ENCODE data around the gene CIZ1. TPM values are rescaled to one million over a fixed set of nuclear protein-coding genes. Genes with fewer than 3 reads are reported as not detected.

CIZ1 gene
- total and polyA plus RNA-seq, 9 of the 15 experiments (the other 6 are each of a cell fraction or from before 2014, with no cell fraction given) = 6.6 to 329 (median 87.8) TPM

DNA sequence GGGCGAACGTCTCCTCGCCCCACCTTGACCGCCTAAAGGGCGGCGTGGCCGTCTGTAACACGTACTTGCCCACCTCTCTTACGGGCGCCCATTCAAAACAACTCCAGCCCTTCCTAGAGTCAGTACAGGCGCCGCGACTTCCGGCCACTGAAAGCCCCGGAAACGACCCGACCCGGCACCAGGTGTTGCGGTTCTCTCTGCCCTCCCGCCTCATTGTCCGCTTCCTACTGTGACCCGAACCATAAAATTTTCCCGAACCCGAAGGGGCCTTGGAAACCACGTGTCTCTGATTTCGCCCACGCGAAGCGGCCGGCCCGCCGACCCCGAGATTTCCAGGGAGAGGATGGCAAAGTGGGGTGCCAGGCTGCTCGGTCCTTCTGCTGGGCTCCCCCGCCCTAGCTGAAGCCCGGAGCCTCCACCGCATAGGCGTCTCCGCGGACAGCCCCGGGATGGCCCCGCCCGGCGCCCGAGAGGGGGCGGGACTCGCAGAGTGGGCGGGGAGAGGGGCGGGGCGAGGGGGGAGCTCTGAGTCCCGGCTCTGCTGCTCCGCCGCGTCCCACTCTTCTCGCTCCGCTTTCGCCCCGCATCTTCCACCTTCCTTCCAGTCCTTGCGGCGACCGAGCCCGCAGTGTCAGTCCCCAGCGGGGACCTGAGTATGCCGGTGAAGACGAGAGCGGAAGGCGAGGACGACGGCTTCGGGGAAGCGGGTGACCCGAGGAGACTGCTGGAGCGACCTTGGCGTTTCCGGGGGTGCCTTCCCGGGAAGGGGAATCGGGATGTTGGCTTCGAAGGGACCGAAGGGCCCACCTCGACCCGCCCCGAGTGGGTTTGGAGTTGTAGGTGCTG is 63.2 kb downstream of the CIZ1 start (continued):
- TF ChIP-seq UBTF (IDR thresholded peaks at IDR 0.05; ENCODE audit: borderline replicate concordance in 1 of 2, low read depth in 2 of 2, low read length in 2 of 2) (0 out of 4 replicates have a peak, but pooled peaks of 1 of the 2 experiments have one; percentile 58), ELF1 (tag; IDR thresholded peaks at IDR 0.05) (peak; percentile 86), C11orf30 (IDR thresholded peaks at IDR 0.05; ENCODE audit: low read depth) (peak; percentile 15; the same call in 1 of the 2 replicates), NCOA2 (IDR thresholded peaks at IDR 0.05; ENCODE audit: partially characterized antibody in 2 of 2) (peak in 1 of 2 experiments; percentile 97), MTA1 (IDR thresholded peaks at IDR 0.05; ENCODE audit: borderline replicate concordance) (peak; percentile 27; the same call in 1 of the 2 replicates), ATF7 (IDR thresholded peaks at IDR 0.05) (peak; percentile 34), THAP12 (CRISPR knock-in tag; IDR thresholded peaks at IDR 0.05) (no peak), FOXA1 (IDR thresholded peaks at IDR 0.05; ENCODE audit: borderline replicate concordance) (no peak), ZNF408 (CRISPR knock-in tag; IDR thresholded peaks at IDR 0.05; ENCODE audit: low read depth) (no peak)
- TF ChIP-seq, protein P1, sequence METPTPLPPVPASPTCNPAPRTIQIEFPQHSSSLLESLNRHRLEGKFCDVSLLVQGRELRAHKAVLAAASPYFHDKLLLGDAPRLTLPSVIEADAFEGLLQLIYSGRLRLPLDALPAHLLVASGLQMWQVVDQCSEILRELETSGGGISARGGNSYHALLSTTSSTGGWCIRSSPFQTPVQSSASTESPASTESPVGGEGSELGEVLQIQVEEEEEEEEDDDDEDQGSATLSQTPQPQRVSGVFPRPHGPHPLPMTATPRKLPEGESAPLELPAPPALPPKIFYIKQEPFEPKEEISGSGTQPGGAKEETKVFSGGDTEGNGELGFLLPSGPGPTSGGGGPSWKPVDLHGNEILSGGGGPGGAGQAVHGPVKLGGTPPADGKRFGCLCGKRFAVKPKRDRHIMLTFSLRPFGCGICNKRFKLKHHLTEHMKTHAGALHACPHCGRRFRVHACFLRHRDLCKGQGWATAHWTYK (CRISPR knock-in tag; IDR thresholded peaks at IDR 0.05) = 0 out of 2 replicates have a peak, but pooled peaks have one; percentile 71
- TF ChIP-seq, protein P2, sequence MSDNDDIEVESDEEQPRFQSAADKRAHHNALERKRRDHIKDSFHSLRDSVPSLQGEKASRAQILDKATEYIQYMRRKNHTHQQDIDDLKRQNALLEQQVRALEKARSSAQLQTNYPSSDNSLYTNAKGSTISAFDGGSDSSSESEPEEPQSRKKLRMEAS (CRISPR knock-in tag; IDR thresholded peaks at IDR 0.05) = peak; percentile 86
- TF ChIP-seq, protein P3, sequence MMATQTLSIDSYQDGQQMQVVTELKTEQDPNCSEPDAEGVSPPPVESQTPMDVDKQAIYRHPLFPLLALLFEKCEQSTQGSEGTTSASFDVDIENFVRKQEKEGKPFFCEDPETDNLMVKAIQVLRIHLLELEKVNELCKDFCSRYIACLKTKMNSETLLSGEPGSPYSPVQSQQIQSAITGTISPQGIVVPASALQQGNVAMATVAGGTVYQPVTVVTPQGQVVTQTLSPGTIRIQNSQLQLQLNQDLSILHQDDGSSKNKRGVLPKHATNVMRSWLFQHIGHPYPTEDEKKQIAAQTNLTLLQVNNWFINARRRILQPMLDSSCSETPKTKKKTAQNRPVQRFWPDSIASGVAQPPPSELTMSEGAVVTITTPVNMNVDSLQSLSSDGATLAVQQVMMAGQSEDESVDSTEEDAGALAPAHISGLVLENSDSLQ (IDR thresholded peaks at IDR 0.05) = no peak; the same call in 1 of the 2 replicates
- TF ChIP-seq, protein P4, sequence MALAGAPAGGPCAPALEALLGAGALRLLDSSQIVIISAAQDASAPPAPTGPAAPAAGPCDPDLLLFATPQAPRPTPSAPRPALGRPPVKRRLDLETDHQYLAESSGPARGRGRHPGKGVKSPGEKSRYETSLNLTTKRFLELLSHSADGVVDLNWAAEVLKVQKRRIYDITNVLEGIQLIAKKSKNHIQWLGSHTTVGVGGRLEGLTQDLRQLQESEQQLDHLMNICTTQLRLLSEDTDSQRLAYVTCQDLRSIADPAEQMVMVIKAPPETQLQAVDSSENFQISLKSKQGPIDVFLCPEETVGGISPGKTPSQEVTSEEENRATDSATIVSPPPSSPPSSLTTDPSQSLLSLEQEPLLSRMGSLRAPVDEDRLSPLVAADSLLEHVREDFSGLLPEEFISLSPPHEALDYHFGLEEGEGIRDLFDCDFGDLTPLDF (CRISPR knock-in tag; IDR thresholded peaks at IDR 0.05) = peak; percentile 45; the same call in 1 of the 2 replicates
- TF ChIP-seq, protein P5, sequence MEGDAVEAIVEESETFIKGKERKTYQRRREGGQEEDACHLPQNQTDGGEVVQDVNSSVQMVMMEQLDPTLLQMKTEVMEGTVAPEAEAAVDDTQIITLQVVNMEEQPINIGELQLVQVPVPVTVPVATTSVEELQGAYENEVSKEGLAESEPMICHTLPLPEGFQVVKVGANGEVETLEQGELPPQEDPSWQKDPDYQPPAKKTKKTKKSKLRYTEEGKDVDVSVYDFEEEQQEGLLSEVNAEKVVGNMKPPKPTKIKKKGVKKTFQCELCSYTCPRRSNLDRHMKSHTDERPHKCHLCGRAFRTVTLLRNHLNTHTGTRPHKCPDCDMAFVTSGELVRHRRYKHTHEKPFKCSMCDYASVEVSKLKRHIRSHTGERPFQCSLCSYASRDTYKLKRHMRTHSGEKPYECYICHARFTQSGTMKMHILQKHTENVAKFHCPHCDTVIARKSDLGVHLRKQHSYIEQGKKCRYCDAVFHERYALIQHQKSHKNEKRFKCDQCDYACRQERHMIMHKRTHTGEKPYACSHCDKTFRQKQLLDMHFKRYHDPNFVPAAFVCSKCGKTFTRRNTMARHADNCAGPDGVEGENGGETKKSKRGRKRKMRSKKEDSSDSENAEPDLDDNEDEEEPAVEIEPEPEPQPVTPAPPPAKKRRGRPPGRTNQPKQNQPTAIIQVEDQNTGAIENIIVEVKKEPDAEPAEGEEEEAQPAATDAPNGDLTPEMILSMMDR (IDR thresholded peaks at IDR 0.05 in 2 of 3, conservative IDR thresholded peaks at IDR 0.05 in 1 of 3; ENCODE audit: insufficient read depth in 2 of 3, low read depth in 1 of 3, low read length in 3 of 3) = no peak

All from K562 (cell line).